MCF 10A (cell line): ENCODE data around the gene GSS. TPM values are rescaled to one million over a fixed set of nuclear protein-coding genes. Genes with fewer than 3 reads are reported as not detected.

Source experiments
- BruUV-seq: library from RNA; stranded (reverse); fragments of 400-500 nt; replicated peaks from 2 replicates; lab custom pipeline; 2021; lab: Mats Ljungman, UMichigan
- CTCF ChIA-PET: fragments of 300-600 bp; sonication (Branson Sonifier 250); formaldehyde crosslinking; extraction: SDS; loops from one replicate; lab custom pipeline; 2021; ENCODE audit warnings: antibody characterized with exemption, inconsistent platforms; lab: Yijun Ruan, JAX
- POLR2A ChIA-PET: fragments of 300-600, 350-650 bp; sonication (Branson Sonifier 250); formaldehyde crosslinking; extraction: SDS; loops from one replicate; lab custom pipeline; 2020; ENCODE audit warnings: antibody characterized with exemption, inconsistent platforms; lab: Yijun Ruan, JAX
- DNase-seq: peaks from one replicate; pipeline ENCODE4 v3.0.0-alpha.2; 2018; ENCODE audit not compliant: unreplicated experiment
- H3K27ac Mint-ChIP-seq: one replicate; pipeline ENCODE4 v1.8.0; 2022; ENCODE audit warnings: mild to moderate bottlenecking, low read depth, mixed read lengths; ENCODE audit not compliant: unreplicated experiment
- H3K27me3 Mint-ChIP-seq: one replicate; pipeline ENCODE4 v1.8.0; 2022; ENCODE audit warnings: mixed read lengths; ENCODE audit not compliant: insufficient read depth, unreplicated experiment
- H3K36me3 Mint-ChIP-seq: one replicate; pipeline ENCODE4 v1.8.0; 2022; ENCODE audit warnings: mild to moderate bottlenecking, moderate library complexity, mixed read lengths; ENCODE audit not compliant: insufficient read depth, unreplicated experiment
- H3K4me1 Mint-ChIP-seq: one replicate; pipeline ENCODE4 v1.8.0; 2022; ENCODE audit warnings: mixed read lengths; ENCODE audit not compliant: insufficient read depth, unreplicated experiment
- H3K4me3 Mint-ChIP-seq: one replicate; pipeline ENCODE4 v1.8.0; 2022; ENCODE audit warnings: mild to moderate bottlenecking, moderate library complexity, mixed read lengths; ENCODE audit not compliant: unreplicated experiment
- H3K9me3 Mint-ChIP-seq: one replicate; pipeline ENCODE4 v1.8.0; 2022; ENCODE audit warnings: mixed read lengths; ENCODE audit not compliant: unreplicated experiment
- intact Hi-C: fragments of 100-400 bp; cut with micrococcal nuclease; formaldehyde crosslinking; loops from 2 replicates; pipeline ENCODE4 v1.14.1; 2022
- total RNA-seq: library from RNA; stranded (reverse); gene quantifications from 2 replicates; pipeline ENCODE4 v1.2.3, GENCODE V29; 2022
- TF ChIP-seq, protein P1 (sequence below): fragments of 200-600 bp; IDR thresholded peaks from one replicate; pipeline ENCODE4 v1.8.0; 2022; ENCODE audit warnings: antibody characterized with exemption, mild to moderate bottlenecking; ENCODE audit not compliant: unreplicated experiment

The GSS gene
- total RNA-seq, 1 experiment from 2014 or later: 115 TPM

DNA sequence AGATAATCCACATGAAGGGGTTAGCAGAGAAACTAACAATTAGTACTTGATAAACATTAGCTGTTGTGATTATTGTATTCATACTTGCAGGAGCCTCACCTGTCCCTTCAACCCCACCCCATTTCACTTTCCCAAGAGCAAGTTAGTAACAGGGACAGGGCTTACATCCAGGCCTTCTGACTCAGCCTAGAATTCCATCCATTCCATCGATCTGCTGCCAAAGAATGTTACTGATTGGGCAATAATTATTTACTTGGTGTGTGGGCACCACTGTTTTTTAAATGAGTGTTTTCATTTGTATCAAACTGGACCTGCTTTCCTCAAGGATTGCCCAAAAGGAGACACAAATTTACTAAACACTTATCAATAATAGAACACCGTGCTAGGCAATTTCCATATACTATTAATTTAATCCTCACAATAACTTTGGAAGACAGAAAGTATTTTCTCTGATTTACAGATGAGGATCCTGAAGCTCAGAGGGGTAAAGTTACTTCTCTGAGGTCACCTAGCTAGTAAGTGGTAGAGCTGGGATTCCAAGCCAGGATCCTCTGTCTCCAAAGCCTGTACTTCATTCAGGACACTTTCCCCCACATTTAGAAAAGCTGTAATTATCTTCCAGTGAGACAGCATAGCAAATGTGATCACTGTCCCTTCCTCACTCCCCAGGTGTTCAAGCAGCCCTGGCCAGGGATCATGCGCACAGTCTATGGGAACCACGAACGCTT, 32.8 kb downstream of the GSS start:
- Mint-ChIP-seq H3K9me3 (no peaks in the 10 kb centered on the region), H3K4me1 (peaks cover 34% of the 10 kb centered on the region), H3K4me3 (no peak overlapping the region), H3K27ac (no peak overlapping the region), H3K36me3 (peaks cover 31% of the 10 kb centered on the region), H3K27me3 (no peaks in the 10 kb centered on the region)
- peak; percentile 93 for DNase-seq
- intact Hi-C loops: no loop called here
- TF ChIP-seq, protein P1, sequence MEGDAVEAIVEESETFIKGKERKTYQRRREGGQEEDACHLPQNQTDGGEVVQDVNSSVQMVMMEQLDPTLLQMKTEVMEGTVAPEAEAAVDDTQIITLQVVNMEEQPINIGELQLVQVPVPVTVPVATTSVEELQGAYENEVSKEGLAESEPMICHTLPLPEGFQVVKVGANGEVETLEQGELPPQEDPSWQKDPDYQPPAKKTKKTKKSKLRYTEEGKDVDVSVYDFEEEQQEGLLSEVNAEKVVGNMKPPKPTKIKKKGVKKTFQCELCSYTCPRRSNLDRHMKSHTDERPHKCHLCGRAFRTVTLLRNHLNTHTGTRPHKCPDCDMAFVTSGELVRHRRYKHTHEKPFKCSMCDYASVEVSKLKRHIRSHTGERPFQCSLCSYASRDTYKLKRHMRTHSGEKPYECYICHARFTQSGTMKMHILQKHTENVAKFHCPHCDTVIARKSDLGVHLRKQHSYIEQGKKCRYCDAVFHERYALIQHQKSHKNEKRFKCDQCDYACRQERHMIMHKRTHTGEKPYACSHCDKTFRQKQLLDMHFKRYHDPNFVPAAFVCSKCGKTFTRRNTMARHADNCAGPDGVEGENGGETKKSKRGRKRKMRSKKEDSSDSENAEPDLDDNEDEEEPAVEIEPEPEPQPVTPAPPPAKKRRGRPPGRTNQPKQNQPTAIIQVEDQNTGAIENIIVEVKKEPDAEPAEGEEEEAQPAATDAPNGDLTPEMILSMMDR: no peak
- POLR2A ChIA-PET: interaction anchor here (0.6 to 4.4 kb wide), 25 partner anchors 9 to 476 kb away, joined by 3 to 51 read pairs (median 6); partner anchors contain the start of genes ACSS2, GSS and MYH7B
- no TSS peak for BruUV-seq
- CTCF ChIA-PET: interaction anchor here (0.6 to 2.2 kb wide), 8 partner anchors 10 to 183 kb away, joined by 3 to 13 read pairs (median 4); partner anchors contain the start of genes ACSS2, GGT7, GSS and MYH7B

- no peak for DNase-seq
- Mint-ChIP-seq H3K36me3 (peaks cover 17% of the 10 kb centered on the region), H3K4me3 (no peak overlapping the region), H3K4me1 (peaks cover 23% of the 10 kb centered on the region), H3K27me3 (no peaks in the 10 kb centered on the region), H3K9me3 (no peaks in the 10 kb centered on the region), H3K27ac (no peak overlapping the region)
- no TSS peak for BruUV-seq
- intact Hi-C loops: no loop called here
- TF ChIP-seq, protein P1: no peak
- ChIA-PET POLR2A (interaction anchor here (0.5 to 4.4 kb wide), 11 partner anchors 10 to 86 kb away, joined by 3 to 51 read pairs (median 7); partner anchors contain the start of genes ACSS2 and GGT7), CTCF (interaction anchor here (0.7 to 2.2 kb wide), 3 partner anchors 9 to 34 kb away, joined by 3 to 6 read pairs (median 4); partner anchors contain the start of genes GSS and MYH7B)
These were observed 34.2 kb downstream of the GSS start for GRCh38 chr20:34921436-34921835.

DNA sequence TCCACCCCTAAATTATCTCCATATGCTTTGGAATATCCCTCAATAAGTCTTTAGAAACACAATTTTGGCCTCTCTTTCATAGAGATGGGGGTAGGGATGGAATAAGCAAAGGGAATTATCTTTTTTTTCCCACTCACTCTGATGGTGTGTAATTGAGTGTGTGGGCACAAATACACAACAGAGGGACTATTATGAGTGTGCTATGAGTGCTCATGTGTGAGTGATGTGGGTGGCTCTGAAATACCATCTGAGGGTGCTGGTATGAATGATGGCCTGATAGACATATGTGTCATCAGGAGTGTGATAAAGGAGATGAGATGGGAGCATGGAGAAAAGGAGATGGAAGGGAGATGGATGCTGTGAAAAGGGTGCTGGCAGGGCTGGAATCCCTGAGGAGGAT, 35.6 kb downstream of the GSS start:
- H3K27me3 Mint-ChIP-seq: no peaks in the 10 kb centered on the region
- peaks cover 8% of the 10 kb centered on the region for H3K36me3 Mint-ChIP-seq
- BruUV-seq: no TSS peak
- H3K4me3 Mint-ChIP-seq: no peak overlapping the region
- CTCF ChIA-PET: no interaction called here
- no peak overlapping the region for H3K27ac Mint-ChIP-seq
- intact Hi-C loops: no loop called here
- H3K9me3 Mint-ChIP-seq: no peaks in the 10 kb centered on the region
- TF ChIP-seq, protein P1: no peak
- peaks cover 18% of the 10 kb centered on the region for H3K4me1 Mint-ChIP-seq
- POLR2A ChIA-PET: interaction anchor here (1.3 to 1.5 kb wide), 2 partner anchors 13 to 44 kb away, joined by 5 to 6 read pairs; partner anchors contain the start of gene ACSS2
- DNase-seq: no peak

DNA sequence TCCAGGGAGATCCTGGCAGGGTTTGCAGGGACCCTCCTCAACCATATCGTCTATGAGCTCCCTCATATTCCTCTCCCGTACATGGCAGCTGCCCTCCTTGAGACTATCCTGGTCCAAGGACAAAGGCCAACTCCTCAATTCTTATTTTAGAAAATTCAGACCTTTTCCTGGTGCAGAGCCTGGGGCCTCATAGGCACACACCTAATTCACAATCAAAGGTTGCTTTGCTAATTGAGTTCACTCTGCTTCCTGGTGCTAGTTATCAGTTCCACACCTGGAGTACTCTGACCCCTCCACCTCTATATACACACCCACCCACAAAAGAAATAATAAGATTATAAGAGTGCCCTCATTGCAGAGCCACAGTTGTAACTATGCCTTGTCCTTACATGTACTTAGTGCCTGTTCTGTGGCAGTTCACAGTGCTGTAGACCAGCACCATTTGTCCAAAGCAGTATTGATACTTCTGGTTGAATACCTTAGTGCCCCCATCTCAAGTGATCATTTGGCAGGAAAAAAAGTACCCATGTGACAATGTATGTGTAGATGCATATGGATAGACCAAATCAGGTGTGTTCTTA, 38.7 kb downstream of the GSS start:
- peaks cover 14% of the 10 kb centered on the region for H3K36me3 Mint-ChIP-seq
- H3K4me3 Mint-ChIP-seq: no peak overlapping the region
- TF ChIP-seq, protein P1: no peak
- CTCF ChIA-PET: interaction anchor here (0.6 to 2.5 kb wide), 6 partner anchors 23 to 616 kb away, joined by 3 to 6 read pairs (median 3); no protein-coding TSS in a partner anchor
- intact Hi-C loops: no loop called here
- H3K27ac Mint-ChIP-seq: no peak overlapping the region
- no peaks in the 10 kb centered on the region for H3K9me3 Mint-ChIP-seq
- H3K4me1 Mint-ChIP-seq: peaks cover 18% of the 10 kb centered on the region
- POLR2A ChIA-PET: interaction anchor here (0.9 to 1.2 kb wide), 3 partner anchors 9 to 93 kb away, joined by 3 read pairs; no protein-coding TSS in a partner anchor
- H3K27me3 Mint-ChIP-seq: no peaks in the 10 kb centered on the region
- no peak for DNase-seq
- BruUV-seq: no TSS peak
